ENCODE results near the gene VEGFC.

DNA sequence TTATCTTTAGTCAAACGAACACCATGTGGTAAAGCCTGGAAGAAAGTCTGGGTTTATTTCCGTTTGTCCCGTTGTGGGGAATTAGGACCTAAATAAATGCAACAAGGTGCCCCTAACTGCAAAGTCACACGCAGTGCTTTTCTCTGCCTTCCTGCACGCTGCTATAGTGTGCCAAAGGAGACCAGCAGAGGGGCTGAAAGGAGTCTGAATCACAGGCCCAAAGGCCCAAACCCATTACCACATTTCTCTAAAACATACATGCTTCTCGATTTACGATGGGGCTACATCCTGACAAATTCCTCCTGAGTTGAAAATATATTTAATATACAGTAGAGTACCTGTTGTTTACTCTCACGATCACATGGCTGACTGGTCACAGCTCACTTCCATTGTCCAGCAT is 4.5 kb downstream of the VEGFC start:
- TF ChIP-seq, protein P1, sequence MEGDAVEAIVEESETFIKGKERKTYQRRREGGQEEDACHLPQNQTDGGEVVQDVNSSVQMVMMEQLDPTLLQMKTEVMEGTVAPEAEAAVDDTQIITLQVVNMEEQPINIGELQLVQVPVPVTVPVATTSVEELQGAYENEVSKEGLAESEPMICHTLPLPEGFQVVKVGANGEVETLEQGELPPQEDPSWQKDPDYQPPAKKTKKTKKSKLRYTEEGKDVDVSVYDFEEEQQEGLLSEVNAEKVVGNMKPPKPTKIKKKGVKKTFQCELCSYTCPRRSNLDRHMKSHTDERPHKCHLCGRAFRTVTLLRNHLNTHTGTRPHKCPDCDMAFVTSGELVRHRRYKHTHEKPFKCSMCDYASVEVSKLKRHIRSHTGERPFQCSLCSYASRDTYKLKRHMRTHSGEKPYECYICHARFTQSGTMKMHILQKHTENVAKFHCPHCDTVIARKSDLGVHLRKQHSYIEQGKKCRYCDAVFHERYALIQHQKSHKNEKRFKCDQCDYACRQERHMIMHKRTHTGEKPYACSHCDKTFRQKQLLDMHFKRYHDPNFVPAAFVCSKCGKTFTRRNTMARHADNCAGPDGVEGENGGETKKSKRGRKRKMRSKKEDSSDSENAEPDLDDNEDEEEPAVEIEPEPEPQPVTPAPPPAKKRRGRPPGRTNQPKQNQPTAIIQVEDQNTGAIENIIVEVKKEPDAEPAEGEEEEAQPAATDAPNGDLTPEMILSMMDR (IDR thresholded peaks at IDR 0.05) = no peak
- TF ChIP-seq POLR2A (IDR thresholded peaks at IDR 0.05) = no peak

Data from Peyer's patch (tissue), 4 donors.